ENCODE data around the gene NOXRED1.

Gene NOXRED1

DNA sequence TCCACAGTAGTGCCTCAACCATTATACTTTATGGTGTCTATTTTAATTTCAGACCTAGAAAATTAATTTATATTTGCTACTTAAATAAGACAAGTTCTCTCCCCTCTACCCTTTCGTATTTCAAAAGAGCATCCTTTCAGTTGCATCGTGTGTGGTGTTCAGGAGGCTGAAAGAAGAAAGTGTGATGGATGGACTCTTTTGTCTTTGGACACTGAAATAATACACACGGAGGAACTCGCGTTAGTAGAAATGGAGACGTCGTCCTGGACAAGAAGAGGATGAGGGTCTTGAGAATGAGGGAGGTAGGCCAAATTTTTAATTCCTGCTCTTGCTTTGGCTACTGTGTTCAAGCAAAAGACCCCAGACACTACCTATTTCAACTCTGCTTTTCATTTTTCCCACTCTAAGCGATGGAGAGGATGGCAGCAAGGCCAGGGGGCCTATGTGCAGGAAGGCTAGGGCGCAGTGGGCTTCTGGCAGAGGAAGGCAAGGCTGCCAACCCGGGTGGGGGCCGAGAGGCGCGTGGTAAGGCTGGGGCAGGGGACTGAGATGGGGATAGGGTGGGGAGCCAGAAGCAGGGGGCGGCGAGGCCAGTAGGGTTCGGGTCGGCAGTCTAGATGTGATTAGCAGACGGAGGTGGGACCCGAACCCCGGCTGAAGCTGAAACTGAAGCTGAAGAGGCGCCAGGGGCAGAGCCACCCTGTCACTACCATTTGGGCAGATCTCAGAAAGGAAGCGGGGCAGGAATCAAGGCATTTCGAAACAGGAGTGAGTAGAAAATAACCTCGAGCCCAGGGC, 47.2 kb downstream of the NOXRED1 start:
- Mint-ChIP-seq H3K4me1 (ENCODE audit: low read depth) (peaks cover 37% of the 10 kb centered on the region), H3K27ac (peak overlapping the region; percentile 90), H3K27me3 (no peaks in the 10 kb centered on the region), H3K9me3 (ENCODE audit: low read depth) (no peaks in the 10 kb centered on the region), H3K4me3 (peak overlapping the region; percentile 93), H3K36me3 (peaks cover 7% of the 10 kb centered on the region)

DNA sequence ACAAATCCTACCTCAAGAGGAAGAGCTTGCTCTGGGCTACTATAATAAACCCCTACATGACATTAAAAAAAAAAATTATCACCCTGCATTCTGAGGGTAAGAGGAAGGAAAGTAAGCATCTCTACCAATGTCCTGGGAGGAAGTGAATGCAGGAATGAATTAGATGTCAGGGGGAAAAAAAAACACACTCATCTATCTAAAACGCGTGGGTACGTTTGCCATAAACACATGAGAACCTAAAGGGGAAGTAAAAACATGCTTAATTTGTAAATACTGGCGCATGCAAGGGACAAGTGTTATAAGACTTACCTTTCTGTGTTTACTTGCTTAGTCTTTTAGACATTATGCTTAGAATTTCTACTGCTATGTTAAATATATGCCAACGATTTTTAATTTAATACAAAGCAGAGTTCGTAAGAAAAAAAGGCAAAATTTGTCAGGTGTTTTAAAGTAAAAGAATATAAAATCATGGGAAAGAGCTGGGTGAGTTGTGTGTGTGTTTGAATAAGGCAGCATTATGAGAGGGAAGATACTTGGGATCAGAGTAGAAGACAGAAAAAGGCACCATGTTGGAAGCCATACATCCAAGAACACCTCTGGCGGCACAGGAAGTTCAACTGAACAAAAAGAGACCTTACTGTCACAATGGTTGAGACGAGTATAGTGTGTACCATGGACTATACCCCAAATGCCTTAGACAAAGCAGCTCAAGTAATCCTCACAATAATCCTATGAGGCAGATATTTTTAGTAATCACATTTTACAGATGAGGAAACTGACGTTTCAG, 48.0 kb downstream of the NOXRED1 start:
- H3K27ac Mint-ChIP-seq: peak overlapping the region; percentile 90
- H3K4me1 Mint-ChIP-seq (ENCODE audit: low read depth): peaks cover 37% of the 10 kb centered on the region
- no peaks in the 10 kb centered on the region for H3K9me3 Mint-ChIP-seq (ENCODE audit: low read depth)
- peak overlapping the region; percentile 93 for H3K4me3 Mint-ChIP-seq
- H3K27me3 Mint-ChIP-seq: no peaks in the 10 kb centered on the region
- peaks cover 7% of the 10 kb centered on the region for H3K36me3 Mint-ChIP-seq

DNA sequence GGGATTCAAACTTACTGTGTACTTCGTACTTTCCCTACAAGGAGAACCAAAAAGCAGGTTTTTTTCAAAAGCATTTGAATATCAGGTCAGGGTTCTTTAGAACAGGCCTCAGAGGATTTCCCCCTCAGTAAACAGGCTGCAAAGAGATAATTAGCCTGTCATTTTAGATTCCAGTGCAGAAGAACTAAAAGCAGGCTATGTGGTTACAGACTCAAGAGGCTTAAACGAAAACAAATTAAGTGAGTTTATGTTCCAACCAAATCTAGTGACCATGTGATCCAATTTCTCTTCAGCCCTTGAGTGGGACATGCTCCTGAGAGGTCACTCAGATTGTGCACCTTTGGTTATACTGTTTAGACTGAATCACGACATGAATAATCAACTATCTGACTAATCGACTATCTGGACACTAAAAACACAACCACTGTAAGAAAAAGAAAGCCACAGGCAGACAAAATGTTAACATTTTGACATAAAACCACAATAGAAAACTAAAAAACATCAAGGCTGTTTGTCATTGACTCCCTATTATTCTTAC, 51.0 kb downstream of the NOXRED1 start:
- Mint-ChIP-seq H3K36me3 (peaks cover 7% of the 10 kb centered on the region), H3K9me3 (ENCODE audit: low read depth) (no peaks in the 10 kb centered on the region), H3K4me1 (ENCODE audit: low read depth) (peaks cover 49% of the 10 kb centered on the region), H3K27me3 (no peaks in the 10 kb centered on the region), H3K27ac (no peak overlapping the region), H3K4me3 (no peak overlapping the region)

DNA sequence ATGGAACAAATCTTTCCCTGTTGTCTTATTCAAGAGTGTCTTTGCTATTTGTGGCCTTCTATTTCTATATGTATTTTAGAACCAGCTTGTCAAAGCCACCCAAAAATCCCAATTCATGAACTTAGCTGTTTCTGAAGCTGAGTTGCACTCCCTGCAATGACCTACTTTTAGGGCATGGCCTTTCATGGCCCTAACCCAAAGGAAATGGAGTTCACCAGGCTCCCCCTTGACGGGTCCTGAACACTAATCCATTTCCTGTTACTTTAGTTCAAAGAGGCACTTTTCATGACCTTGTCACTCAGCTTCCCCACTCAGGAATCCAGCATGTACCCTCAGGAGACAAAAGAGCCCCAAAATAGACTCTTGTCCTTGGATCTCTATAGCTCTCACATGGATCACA, 54.0 kb downstream of the NOXRED1 start:
- Mint-ChIP-seq H3K4me3 (no peak overlapping the region), H3K4me1 (ENCODE audit: low read depth) (peaks cover 31% of the 10 kb centered on the region), H3K27ac (no peak overlapping the region), H3K9me3 (ENCODE audit: low read depth) (no peaks in the 10 kb centered on the region), H3K27me3 (no peaks in the 10 kb centered on the region), H3K36me3 (peaks cover 6% of the 10 kb centered on the region)

GRCh38 chr14:77364146-77364545, 59.2 kb downstream of the NOXRED1 start:
- Mint-ChIP-seq H3K27me3 (no peaks in the 10 kb centered on the region), H3K4me3 (no peak overlapping the region), H3K27ac (no peak overlapping the region), H3K9me3 (ENCODE audit: low read depth) (no peaks in the 10 kb centered on the region), H3K36me3 (peaks cover 3% of the 10 kb centered on the region), H3K4me1 (ENCODE audit: low read depth) (peaks cover 7% of the 10 kb centered on the region)

DNA sequence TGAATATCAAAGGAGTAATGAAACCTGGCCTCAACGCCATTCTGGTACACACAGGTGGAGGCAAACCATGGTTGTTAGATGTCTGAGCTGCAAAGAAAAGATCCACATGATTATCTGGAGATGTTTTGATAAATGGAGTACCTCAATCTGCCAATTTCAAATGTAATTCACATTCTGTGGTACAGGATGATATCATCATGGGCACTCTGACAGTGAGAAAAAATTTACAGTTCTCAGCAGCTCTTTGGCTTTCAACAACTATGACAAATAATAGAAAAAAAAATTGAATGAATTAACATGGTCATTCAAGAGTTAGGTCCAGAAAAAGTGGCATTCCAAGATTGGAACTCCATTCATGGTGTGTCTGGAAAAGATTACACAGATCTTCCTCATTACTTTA, 63.7 kb downstream of the NOXRED1 start:
- Mint-ChIP-seq H3K27me3 (no peaks in the 10 kb centered on the region), H3K4me1 (ENCODE audit: low read depth) (peaks cover 4% of the 10 kb centered on the region), H3K36me3 (peaks cover 3% of the 10 kb centered on the region), H3K27ac (no peak overlapping the region), H3K9me3 (ENCODE audit: low read depth) (no peaks in the 10 kb centered on the region), H3K4me3 (no peak overlapping the region)

DNA sequence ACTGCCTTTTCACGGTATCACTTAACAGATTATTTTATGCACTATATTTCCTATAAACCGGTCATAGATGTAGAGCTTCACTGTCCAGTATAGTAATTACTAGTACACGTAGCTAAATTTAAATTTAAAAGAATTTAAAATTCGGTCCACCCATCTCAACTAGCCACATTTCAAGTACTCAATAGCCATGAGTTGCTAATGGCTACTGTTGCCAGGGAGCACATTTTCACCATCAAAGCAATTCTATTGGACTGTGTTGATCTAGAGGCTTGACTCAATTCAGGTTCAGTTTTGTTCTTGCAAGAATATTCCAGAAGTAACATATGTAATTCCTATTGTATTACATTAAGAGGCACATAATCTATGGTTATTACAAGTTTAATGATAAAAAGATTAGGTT, 66.4 kb downstream of the NOXRED1 start:
- Mint-ChIP-seq H3K4me1 (ENCODE audit: low read depth) (peaks cover 2% of the 10 kb centered on the region), H3K4me3 (no peak overlapping the region), H3K9me3 (ENCODE audit: low read depth) (no peaks in the 10 kb centered on the region), H3K36me3 (peaks cover 3% of the 10 kb centered on the region), H3K27me3 (no peaks in the 10 kb centered on the region), H3K27ac (no peak overlapping the region)

- H3K4me1 Mint-ChIP-seq (ENCODE audit: low read depth): no peaks in the 10 kb centered on the region
- no peaks in the 10 kb centered on the region for H3K27me3 Mint-ChIP-seq
- H3K27ac Mint-ChIP-seq: no peak overlapping the region
- no peaks in the 10 kb centered on the region for H3K9me3 Mint-ChIP-seq (ENCODE audit: low read depth)
- H3K36me3 Mint-ChIP-seq: peaks cover 3% of the 10 kb centered on the region
- H3K4me3 Mint-ChIP-seq: no peak overlapping the region
Observed at GRCh38 chr14:77355811-77356210, 67.5 kb downstream of the NOXRED1 start.

DNA sequence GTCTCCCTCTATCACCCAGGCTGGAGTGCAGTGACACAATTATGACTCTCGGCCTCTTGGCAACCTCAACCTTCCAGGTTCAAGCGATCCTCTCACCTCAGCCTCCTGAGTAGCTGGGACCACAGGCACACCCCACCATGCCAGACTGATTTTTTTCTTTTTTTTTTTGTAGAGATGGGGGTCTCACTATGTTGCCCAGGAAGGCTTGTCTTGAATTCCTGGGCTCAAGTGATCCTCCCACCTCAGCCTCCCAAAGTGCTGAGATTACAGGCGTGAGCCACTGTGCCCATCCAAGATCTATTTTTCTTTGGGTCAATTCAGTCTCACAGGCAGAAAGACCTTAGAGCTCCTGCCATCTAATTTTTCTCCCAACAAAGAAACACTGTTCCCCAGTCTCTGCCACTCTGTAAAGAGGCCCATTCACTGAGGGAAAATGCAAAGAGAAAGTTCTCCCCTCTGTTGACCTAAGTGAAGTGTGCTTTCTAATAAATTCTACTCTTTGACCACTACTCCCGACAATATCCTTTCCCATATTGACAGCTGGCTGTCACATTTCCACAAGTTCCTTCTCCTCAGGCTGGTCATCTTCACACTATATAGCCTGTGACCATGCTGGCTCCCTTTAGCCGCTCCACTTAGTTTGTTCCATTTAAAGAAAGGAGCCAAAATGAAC, 69.7 kb downstream of the NOXRED1 start:
- H3K4me1 Mint-ChIP-seq (ENCODE audit: low read depth): no peaks in the 10 kb centered on the region
- no peaks in the 10 kb centered on the region for H3K9me3 Mint-ChIP-seq (ENCODE audit: low read depth)
- no peak overlapping the region for H3K4me3 Mint-ChIP-seq
- no peaks in the 10 kb centered on the region for H3K27me3 Mint-ChIP-seq
- H3K27ac Mint-ChIP-seq: no peak overlapping the region
- H3K36me3 Mint-ChIP-seq: peaks cover 7% of the 10 kb centered on the region

GRCh38 chr14:77347751-77348150, 75.6 kb downstream of the NOXRED1 start:
- Mint-ChIP-seq H3K27ac (no peak overlapping the region), H3K4me1 (ENCODE audit: low read depth) (no peaks in the 10 kb centered on the region), H3K9me3 (ENCODE audit: low read depth) (no peaks in the 10 kb centered on the region), H3K27me3 (no peaks in the 10 kb centered on the region), H3K4me3 (no peak overlapping the region), H3K36me3 (peaks cover 12% of the 10 kb centered on the region)

DNA sequence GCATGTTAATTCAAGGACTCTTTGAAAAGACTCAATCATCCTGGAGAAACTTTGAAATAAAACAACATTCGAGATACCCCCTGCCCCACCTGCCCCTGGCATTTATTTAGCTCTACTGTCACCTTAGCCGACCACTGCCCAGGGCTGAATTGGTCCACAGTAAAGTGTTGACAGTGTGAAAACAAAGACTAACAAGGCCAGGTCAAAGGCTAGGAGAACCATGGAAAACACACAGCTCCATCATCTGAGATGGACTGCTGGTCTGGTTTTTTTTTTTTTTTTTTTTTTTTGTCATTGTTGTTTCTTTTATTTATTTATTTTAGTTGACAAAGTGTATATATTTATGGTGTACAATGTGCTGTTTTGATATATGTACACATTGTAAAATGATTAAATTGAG, 76.8 kb downstream of the NOXRED1 start:
- Mint-ChIP-seq H3K4me1 (ENCODE audit: low read depth) (no peaks in the 10 kb centered on the region), H3K36me3 (peaks cover 16% of the 10 kb centered on the region), H3K27me3 (no peaks in the 10 kb centered on the region), H3K27ac (no peak overlapping the region), H3K9me3 (ENCODE audit: low read depth) (no peaks in the 10 kb centered on the region), H3K4me3 (no peak overlapping the region)

DNA sequence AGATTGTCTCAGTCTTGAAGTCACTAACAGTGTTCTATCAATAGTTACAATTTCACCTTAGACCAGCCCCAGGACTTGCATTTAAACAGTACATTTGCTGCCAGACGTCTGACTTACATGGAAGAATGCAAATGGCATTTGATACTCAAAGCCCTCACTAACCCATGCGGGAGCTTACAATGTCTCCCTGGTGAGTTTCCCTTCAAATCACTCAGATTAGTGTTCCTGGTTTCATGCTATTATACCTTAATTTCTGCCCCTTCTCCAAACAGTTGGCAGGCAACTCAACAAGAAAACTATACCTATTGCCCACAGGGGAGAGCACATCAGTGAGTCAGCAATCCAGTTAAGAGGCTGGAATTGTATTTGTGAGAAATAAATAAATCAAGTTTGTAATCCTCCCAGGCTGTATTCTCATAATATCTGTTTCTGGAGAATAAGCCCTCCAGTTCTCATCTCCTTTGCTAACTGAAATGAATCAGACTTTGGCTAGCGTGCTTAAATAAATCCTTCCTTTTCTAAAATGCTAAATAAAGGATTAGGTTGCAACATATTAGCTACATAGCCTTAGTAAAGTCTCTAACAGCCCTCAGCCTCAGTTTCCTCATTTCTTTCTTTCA, 78.8 kb downstream of the NOXRED1 start:
- Mint-ChIP-seq H3K36me3 (peaks cover 20% of the 10 kb centered on the region), H3K4me1 (ENCODE audit: low read depth) (no peaks in the 10 kb centered on the region), H3K9me3 (ENCODE audit: low read depth) (no peaks in the 10 kb centered on the region), H3K4me3 (no peak overlapping the region), H3K27me3 (no peaks in the 10 kb centered on the region), H3K27ac (no peak overlapping the region)
